ENCODE measurements around the gene GLS. TPM values are rescaled to one million over a fixed set of nuclear protein-coding genes. Genes with fewer than 3 reads are reported as not detected.

GLS gene
- total RNA-seq, 1 donor from 2014 or later: 116 TPM

DNA sequence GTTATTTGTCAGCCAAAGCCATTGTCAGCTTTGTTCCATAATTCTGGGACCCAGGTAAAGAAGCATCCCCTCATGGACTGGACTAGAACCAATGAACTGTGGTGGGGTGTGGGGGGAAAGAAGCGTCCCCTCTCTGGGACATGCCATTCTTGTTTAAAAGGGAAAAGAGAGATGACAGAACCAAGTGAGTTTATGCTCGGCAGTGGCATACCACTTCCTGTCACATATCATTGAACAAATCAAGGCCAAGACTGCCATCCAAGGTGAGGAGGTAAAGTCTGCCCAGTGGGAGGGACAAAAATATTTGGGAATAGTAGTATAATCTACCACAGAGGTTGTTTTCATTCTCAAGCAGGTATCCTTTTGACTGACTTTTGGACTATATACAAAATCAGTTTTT, 4.7 kb upstream of the GLS start:
- H3K4me3 Mint-ChIP-seq (ENCODE audit: low read depth): no peak overlapping the region
- no peak for TF ChIP-seq CTCF (IDR thresholded peaks at IDR 0.05; ENCODE audit: unreplicated experiment)
- peaks cover 2% of the 10 kb centered on the region for H3K4me1 Mint-ChIP-seq (ENCODE audit: low read depth)
- no peaks in the 10 kb centered on the region for H3K36me3 Mint-ChIP-seq (ENCODE audit: insufficient read depth)
- H3K27ac Mint-ChIP-seq: no peak overlapping the region
- H3K9me3 Mint-ChIP-seq (ENCODE audit: low read depth): peaks cover 5% of the 10 kb centered on the region
- DNase-seq (ENCODE audit: low spot score, unreplicated experiment): no peak
- H3K27me3 Mint-ChIP-seq: no peaks in the 10 kb centered on the region

- Mint-ChIP-seq H3K27ac (no peak overlapping the region), H3K36me3 (ENCODE audit: insufficient read depth) (no peaks in the 10 kb centered on the region), H3K27me3 (no peaks in the 10 kb centered on the region), H3K9me3 (ENCODE audit: low read depth) (peaks cover 5% of the 10 kb centered on the region), H3K4me1 (ENCODE audit: low read depth) (peaks cover 2% of the 10 kb centered on the region), H3K4me3 (ENCODE audit: low read depth) (no peak overlapping the region)
- no peak for DNase-seq (ENCODE audit: low spot score, unreplicated experiment)
- TF ChIP-seq CTCF (IDR thresholded peaks at IDR 0.05; ENCODE audit: unreplicated experiment): no peak
These were observed 4.0 kb upstream of the GLS start for GRCh38 chr2:190876631-190877030.

DNA sequence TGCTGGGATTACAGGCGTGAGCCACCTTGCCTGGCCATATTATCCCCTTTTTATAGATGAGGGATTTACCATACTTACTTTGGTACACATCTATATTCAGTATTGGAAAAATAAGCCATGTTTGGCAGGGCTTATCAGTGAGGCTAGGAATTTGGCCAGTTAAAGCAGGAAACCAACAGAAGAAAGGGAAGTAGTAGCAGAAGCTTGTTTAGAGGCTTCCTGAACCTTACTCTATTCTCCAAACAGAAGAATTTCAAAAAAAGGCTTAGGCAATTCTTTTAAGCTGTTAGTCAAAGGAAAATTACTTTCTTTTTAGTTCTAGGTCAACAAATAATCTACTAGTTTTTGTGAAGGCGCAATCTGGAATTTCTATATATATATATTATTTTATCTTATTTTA, 3.2 kb upstream of the GLS start:
- H3K4me1 Mint-ChIP-seq (ENCODE audit: low read depth): peaks cover 8% of the 10 kb centered on the region
- no peak overlapping the region for H3K4me3 Mint-ChIP-seq (ENCODE audit: low read depth)

GRCh38 chr2:190879474-190880377, 895 bp upstream of the GLS start:
- peak overlapping the region; percentile 95 for H3K27ac Mint-ChIP-seq
- no peaks in the 10 kb centered on the region for H3K9me3 Mint-ChIP-seq (ENCODE audit: low read depth)
- H3K27me3 Mint-ChIP-seq: no peaks in the 10 kb centered on the region
- no peaks in the 10 kb centered on the region for H3K36me3 Mint-ChIP-seq (ENCODE audit: insufficient read depth)
- no peak for TF ChIP-seq CTCF (IDR thresholded peaks at IDR 0.05; ENCODE audit: unreplicated experiment)
- no peak for DNase-seq (ENCODE audit: low spot score, unreplicated experiment)
- peaks cover 27% of the 10 kb centered on the region for H3K4me1 Mint-ChIP-seq (ENCODE audit: low read depth)
- H3K4me3 Mint-ChIP-seq (ENCODE audit: low read depth): peak overlapping the region; percentile 93

More for the DNA sequence above, 3.2 kb upstream of the GLS start:
- Mint-ChIP-seq H3K36me3 (ENCODE audit: insufficient read depth) (no peaks in the 10 kb centered on the region), H3K9me3 (ENCODE audit: low read depth) (peaks cover 3% of the 10 kb centered on the region), H3K27me3 (no peaks in the 10 kb centered on the region), H3K27ac (no peak overlapping the region)
- no peak for TF ChIP-seq CTCF (IDR thresholded peaks at IDR 0.05; ENCODE audit: unreplicated experiment)
- no peak for DNase-seq (ENCODE audit: low spot score, unreplicated experiment)

- no peaks in the 10 kb centered on the region for H3K27me3 Mint-ChIP-seq
- no peaks in the 10 kb centered on the region for H3K36me3 Mint-ChIP-seq (ENCODE audit: insufficient read depth)
- H3K9me3 Mint-ChIP-seq (ENCODE audit: low read depth): no peaks in the 10 kb centered on the region
- no peak for TF ChIP-seq CTCF (IDR thresholded peaks at IDR 0.05; ENCODE audit: unreplicated experiment)
- peaks cover 27% of the 10 kb centered on the region for H3K4me1 Mint-ChIP-seq (ENCODE audit: low read depth)
- H3K4me3 Mint-ChIP-seq (ENCODE audit: low read depth): peak overlapping the region; percentile 93
- DNase-seq (ENCODE audit: low spot score, unreplicated experiment): peak; percentile 21
- H3K27ac Mint-ChIP-seq: peak overlapping the region; percentile 79
These were observed 520 bp downstream of the GLS start for GRCh38 chr2:190881084-190881597.
